Measurements from ENCODE around the gene TGFBR1. TPM values are rescaled to one million over a fixed set of nuclear protein-coding genes. Genes with fewer than 3 reads are reported as not detected.

Gene TGFBR1
- total and polyA plus RNA-seq, 8 donors = 5.2 to 119 (median 21.8) TPM

DNA sequence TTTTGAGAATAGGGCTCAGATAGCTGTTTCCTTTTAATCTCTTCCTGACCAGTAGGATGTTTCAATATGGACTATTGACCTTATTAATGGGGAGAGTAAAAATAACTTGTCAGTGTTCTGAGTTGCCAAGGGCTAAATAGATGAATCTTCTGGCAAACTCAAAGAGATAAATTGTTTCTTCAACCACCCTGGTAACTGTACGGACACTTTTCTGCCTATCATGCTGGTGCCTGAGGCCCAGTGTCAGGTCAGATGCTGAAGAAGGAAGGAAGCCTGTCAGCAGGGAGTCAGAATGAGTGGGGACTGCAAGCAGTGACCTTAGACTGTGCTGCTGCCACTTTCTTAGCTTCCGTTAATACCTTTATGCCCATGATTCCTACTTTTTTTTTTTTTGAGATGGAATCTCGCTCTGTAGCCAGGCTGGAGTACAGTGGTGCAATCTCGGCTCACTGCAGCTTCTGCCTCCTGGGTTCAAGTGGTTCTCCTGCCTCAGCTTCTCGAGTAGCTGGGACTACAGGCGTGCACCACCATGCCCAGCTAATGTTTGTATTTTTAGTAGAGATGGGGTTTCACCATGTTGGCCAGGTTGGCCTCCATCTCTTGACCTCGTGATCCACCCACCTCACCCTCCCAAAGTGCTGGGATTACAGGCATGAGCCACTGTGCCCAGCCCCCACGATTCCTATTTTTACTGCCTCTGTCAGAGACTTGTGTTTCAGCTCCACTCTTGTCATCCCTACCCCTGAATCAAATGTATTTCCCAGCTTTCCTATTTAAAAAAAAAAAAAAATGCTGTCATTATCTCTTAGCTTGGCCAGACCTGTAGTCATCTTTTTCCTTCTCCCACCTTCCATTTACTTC, 33.7 kb downstream of the TGFBR1 start:
- peak overlapping the region in 1 of 5 donors; percentile 6 for H3K27ac ChIP-seq
- H3K36me3 ChIP-seq = peaks cover 0 to 44% (median 34%) of the 10 kb centered on the region in 4 donors
- no peaks in the 10 kb centered on the region for H3K27me3 ChIP-seq
- H3K4me1 ChIP-seq = peaks cover 0 to 64% (median 27%) of the 10 kb centered on the region in 4 donors
- 88 to 94% (median 92%) methylated on average over 8 of the region's 8 CpGs for WGBS, 5 donors
- H3K4me3 ChIP-seq = no peak overlapping the region
- TF ChIP-seq, protein P1, sequence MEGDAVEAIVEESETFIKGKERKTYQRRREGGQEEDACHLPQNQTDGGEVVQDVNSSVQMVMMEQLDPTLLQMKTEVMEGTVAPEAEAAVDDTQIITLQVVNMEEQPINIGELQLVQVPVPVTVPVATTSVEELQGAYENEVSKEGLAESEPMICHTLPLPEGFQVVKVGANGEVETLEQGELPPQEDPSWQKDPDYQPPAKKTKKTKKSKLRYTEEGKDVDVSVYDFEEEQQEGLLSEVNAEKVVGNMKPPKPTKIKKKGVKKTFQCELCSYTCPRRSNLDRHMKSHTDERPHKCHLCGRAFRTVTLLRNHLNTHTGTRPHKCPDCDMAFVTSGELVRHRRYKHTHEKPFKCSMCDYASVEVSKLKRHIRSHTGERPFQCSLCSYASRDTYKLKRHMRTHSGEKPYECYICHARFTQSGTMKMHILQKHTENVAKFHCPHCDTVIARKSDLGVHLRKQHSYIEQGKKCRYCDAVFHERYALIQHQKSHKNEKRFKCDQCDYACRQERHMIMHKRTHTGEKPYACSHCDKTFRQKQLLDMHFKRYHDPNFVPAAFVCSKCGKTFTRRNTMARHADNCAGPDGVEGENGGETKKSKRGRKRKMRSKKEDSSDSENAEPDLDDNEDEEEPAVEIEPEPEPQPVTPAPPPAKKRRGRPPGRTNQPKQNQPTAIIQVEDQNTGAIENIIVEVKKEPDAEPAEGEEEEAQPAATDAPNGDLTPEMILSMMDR (IDR thresholded peaks at IDR 0.05) = no peak
- no peaks in the 10 kb centered on the region for H3K9me3 ChIP-seq
- no peak for DNase-seq
- intact Hi-C loops (cut with DNase I; ENCODE audit: low total_unique reads) = no loop called here

DNA sequence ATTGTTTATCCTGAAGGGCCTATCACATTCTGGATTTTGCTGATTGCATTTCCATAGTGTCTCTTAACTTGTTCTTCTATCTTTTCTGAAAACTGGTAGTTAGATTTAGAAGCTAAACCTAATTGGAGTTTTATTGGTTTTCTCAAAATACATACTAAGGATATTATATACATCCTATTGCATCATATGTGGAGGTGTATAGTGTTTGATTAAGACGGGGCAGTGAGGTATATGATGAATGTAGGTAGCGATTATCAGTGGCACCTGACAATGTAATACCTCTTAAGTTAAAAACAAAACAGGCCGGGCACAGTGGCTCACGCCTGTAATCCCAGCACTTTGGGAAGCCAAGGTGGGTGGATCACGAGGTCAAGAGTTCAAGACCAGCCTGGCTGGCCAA, 35.0 kb downstream of the TGFBR1 start:
- no peaks in the 10 kb centered on the region for H3K9me3 ChIP-seq
- DNase-seq = no peak
- WGBS, 5 donors = 91 to 98% (median 96%) methylated on average over 5 of the region's 5 CpGs
- H3K36me3 ChIP-seq = peaks cover under 1 to 56% (median 45%) of the 10 kb centered on the region in 4 donors
- TF ChIP-seq, protein P1 (IDR thresholded peaks at IDR 0.05) = no peak
- TF ChIP-seq POLR2AphosphoS5 (IDR thresholded peaks at IDR 0.05) = no peak
- H3K27ac ChIP-seq = peak overlapping the region in 2 of 5 donors; percentile 14 to 76
- H3K4me1 ChIP-seq = peaks cover 0 to 56% (median 20%) of the 10 kb centered on the region in 4 donors
- no peak overlapping the region for H3K4me3 ChIP-seq
- no peaks in the 10 kb centered on the region for H3K27me3 ChIP-seq
- intact Hi-C loops (cut with DNase I; ENCODE audit: low total_unique reads) = loop anchor here (5.0 kb wide), 1 partner anchor 288 kb away; no protein-coding TSS in a partner anchor

DNA sequence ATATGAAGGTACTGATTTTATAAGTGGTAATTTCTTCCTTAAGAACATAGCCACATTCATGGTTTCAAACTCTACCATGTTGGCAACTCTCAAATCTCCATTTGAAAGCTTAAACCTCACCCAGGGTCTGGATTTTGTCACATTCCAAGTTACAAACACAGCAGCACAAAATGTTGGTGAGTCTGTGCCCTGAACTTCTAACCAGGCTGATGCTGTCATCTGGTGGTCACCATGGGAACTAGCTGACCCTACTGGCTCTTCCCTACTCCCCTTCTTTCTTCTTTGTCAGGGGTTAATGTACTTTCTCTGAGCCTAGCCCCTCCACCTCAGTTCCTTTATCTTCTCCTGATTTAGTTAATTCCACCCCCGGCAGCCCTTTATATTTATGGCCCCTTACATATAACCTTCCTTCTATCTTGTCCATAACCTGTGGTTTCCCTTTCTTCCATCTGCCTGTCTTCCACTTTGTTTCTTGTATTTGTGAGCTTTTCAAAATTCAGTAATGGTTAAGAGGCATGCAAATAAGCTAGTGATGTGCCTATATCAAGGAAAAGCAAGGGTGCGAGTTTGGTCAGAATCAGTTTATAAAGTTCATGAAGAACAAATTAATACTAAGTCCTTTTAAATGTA, 35.9 kb downstream of the TGFBR1 start:
- Histone ChIP-seq H3K27ac (peak overlapping the region in 3 of 5 donors; percentile 14 to 76 (median 20)), H3K36me3 (peaks cover 5 to 66% (median 54%) of the 10 kb centered on the region in 4 donors), H3K27me3 (no peaks in the 10 kb centered on the region), H3K4me3 (no peak overlapping the region), H3K4me1 (peaks cover 0 to 46% (median 16%) of the 10 kb centered on the region in 4 donors), H3K9me3 (no peaks in the 10 kb centered on the region)
- TF ChIP-seq POLR2A (IDR thresholded peaks at IDR 0.05) (no peak), POLR2AphosphoS5 (IDR thresholded peaks at IDR 0.05) (peak in 2 of 3 donors; percentile 24 to 57), EP300 (IDR thresholded peaks at IDR 0.05) (no peak)
- TF ChIP-seq, protein P1 (IDR thresholded peaks at IDR 0.05) = peak in 5 of 7 experiments; percentile 73 to 83 (median 75)
- intact Hi-C loops (cut with DNase I; ENCODE audit: low total_unique reads) = loop anchor here (5.0 kb wide), 1 partner anchor 288 kb away; no protein-coding TSS in a partner anchor
- 73 to 86% (median 80%) methylated on average over 2 of the region's 2 CpGs for WGBS, 5 donors
- DNase-seq = peak in 1 of 2 donors; percentile 84

DNA sequence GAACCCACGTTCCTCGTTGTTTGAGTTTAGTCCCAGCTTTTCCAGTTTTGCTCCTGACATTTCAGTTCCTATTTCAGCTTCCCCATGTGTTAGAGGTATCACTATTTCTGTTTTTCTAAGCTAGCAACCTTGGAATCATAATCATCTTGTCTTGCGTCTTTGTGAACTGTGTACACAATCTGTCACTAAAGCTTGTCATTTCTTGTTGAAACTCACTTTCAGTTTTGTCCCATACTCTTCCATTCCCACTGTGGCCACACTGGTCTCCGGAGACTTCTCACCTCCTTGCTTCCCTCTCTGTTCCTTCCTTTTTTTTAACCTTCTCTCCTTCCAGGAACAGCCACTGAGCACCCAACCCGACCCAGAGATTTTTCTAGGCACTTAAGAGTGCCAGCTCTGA, 36.9 kb downstream of the TGFBR1 start:
- TF ChIP-seq POLR2A (IDR thresholded peaks at IDR 0.05) (no peak), POLR2AphosphoS5 (IDR thresholded peaks at IDR 0.05) (no peak), EP300 (IDR thresholded peaks at IDR 0.05) (no peak)
- TF ChIP-seq, protein P1 (IDR thresholded peaks at IDR 0.05) = no peak
- Histone ChIP-seq H3K27ac (peak overlapping the region in 1 of 5 donors; percentile 76), H3K27me3 (no peaks in the 10 kb centered on the region), H3K36me3 (peaks cover 9 to 76% (median 64%) of the 10 kb centered on the region in 4 donors), H3K4me3 (no peak overlapping the region), H3K9me3 (no peaks in the 10 kb centered on the region), H3K4me1 (peaks cover 0 to 36% (median 11%) of the 10 kb centered on the region in 4 donors)
- DNase-seq = no peak
- intact Hi-C loops (cut with DNase I; ENCODE audit: low total_unique reads) = loop anchor here (5.0 kb wide), 1 partner anchor 290 kb away; no protein-coding TSS in a partner anchor
- WGBS, 5 donors = 72 to 80% (median 77%) methylated on average over 5 of the region's 5 CpGs
